ENCODE results near the gene HMGB1.

The HMGB1 gene

DNA sequence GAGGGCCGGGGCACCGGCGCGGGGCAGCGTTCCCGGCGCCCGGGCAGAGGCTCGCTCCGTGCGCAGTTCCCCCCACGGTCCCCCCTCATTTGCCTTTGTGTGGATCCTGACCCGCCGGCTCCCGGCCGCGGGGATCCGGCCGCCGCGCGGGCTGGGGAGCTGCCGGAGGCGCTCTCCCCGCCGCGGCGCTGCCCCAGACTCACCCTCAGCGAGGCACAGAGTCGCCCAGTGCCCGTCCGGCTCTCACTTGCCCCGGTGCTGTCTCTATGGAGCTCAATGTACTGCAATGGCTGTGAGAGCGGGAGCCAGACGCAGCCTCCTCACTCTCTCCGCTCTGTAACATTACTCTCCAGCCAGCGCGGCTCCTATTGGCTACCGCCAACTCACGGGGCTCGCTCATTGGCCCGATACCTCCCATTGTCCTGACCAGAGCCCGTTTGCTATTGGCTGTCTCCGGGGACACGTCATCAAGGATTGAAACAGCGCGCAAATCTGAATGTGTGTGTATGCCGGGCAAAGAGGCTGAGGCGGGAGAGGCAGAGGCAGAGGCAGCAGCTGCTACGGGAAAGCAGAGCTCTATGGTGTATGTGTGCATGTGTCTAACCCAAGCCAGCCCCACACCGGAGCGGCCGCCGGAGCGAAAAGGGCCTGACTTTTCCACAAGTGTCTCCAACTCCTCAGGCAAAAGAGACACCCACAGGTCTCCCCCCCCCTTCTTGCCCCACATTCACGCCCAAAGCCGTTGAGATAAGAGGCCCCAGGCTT, at the start of gene HMGB1:
Gene HMGB1 (minus strand): TSS at position 344 of the 765 bp plus-strand sequence. CDS start 2,256 bp downstream, outside the sequence.
- DNase-seq (ENCODE audit: low spot score) = peak; percentile 98

DNA sequence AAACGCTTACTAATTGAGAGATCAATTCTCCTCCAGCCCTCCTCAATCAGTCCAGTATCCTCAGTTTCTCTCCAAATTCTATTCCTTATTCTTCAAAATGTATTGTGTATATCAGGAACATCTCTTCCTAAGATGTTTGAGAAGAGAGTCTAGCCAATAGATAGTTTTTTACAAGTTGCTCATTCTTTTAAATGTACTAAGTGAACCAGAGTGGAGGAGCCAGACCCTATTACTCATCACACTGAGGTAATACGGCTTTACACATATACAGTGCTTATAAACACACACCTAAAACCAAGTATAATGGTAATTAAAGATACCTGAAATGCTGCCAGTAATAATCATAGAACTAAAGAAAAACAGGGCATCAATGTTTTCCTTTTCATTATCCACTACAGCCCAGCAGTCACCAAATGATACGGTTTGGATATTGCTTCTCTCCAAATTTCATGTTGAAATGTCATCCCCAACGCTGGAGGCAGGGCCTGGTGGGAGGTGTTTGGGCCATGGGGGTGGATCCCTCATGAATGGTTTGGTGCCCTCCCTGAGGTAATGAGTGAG, 45.2 kb upstream of the HMGB1 start:
- no peak for DNase-seq (ENCODE audit: low spot score)

DNA sequence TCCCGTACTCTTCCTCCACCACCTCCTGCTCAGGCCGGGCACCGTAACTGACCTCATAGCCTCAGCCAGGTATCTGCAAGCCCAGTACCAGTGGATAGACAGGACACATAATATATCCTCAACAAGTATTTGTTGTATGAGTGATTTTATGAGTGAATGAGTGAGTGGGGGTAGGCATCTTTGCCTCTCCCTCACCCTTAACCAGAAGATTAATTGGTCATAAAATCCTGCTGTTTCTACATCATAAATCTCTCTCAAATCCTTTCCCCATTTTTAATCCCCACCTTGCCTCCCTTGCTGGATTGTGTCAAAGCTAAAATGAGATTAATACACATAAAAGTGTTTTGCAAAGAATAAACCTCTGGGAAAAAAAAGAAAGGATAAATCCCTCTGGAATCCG, 44.4 kb upstream of the HMGB1 start:
- DNase-seq (ENCODE audit: low spot score) = no peak

DNA sequence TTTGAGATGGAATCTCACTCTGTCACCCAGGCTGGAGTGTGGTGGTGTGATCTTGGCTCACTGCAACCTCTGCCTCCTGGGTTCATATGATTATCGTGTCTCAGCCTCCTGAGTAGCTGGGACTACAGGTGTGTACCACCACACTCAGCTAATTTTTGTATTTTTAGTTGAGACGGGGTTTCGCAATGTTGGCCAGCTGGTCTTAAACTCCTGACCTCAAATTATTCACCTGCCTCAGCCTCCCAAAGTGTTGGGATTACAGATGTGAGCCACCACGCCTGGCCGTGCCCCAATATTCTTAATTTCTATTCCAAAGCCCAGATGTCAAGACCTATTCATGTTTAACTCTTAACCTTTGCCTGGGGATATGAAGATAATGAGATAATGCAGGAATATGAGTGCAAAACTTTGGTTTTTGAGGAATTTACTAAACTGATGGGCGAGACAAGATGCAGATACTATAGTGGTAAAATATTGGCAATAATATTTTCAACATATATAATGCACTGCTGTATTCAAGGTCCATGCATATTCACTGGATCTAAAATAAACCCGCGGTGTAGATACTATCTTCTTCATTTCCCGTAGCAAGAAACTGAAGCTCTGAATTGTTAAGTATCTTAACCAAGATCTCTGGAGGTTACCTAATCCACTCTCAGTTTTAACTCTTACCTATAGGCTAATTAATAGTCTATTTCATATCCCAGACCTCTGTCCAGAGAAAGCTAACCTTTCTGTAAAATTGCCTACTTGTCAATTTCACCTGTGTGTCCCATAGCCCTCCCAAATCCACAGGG, 43.7 kb upstream of the HMGB1 start:
- no peak for DNase-seq (ENCODE audit: low spot score)

DNA sequence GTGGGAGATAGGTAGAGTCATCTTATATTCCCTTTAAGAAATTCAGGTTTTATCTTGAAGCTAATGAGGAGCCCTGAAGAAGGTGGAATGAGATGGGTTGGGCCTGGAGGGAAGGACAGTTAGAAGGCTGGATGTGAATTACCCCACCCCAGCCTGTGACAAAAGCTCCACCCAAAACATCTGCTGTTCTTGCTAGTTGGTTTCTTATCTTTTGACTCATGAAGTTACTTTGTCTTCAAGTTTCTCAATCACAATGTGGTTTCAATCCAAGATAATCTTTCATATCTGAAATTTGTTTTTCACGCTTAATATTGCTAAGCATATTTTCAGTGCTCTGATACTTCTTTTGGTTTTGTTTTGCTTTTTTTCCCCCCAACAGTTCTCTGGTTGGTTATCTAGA, 38.3 kb upstream of the HMGB1 start:
- no peak for DNase-seq (ENCODE audit: low spot score)

DNA sequence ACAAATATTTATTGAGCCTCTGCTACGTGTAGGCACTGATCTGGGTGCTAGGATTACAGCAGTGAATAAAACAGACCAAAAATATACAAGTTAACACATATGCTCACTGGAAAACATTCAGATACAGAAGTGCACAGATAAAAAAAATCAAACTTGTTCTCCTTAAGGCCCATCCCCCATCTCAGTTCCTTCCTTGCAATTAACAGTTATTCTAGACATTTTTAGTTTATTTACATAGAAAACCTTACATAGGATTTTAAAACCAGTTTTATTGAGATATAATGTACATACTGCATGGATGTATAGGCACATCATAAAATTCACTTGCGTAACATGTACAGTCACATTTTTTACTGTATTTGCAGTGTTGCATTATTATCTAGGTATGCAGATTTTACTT, 36.5 kb upstream of the HMGB1 start:
- no peak for DNase-seq (ENCODE audit: low spot score)

DNA sequence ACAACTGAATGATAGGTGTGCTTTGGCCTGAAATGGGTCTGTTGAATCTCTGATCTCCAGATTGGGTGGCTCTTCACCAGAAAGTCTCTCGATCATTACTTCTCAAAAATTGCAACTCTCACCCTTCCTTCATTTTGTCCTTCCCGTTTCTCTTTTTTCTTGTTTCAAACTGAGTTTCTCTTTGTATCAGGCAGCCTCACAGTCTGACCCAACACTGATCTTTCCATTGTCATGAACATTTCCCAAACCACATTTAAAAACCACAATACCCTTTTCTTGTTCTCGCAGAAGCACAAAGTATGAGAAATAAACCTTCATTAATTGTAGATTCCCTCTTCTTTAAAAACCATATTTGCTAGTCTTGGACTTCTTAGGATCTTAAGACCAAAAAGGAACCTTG, 33.6 kb upstream of the HMGB1 start:
- DNase-seq (ENCODE audit: low spot score) = no peak

DNA sequence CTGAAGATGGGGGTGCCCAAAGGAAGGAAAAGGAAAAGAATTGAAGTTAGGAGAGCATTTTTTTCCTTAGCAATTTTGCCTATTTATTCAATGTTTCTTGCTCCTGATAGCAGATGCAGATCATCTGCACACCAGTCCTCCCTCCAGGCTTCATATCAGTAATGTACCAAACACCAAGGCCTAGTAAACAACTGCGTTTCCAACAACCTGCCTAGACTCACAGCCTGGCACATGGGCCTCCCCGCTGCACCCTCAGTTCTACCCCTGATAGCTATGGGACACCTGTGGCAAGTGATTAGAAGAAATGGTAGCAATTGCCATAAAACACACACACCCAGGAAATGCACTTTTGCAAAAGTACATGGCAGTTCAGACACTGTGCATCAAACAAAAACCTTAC, 30.4 kb upstream of the HMGB1 start:
- DNase-seq (ENCODE audit: low spot score) = no peak

DNA sequence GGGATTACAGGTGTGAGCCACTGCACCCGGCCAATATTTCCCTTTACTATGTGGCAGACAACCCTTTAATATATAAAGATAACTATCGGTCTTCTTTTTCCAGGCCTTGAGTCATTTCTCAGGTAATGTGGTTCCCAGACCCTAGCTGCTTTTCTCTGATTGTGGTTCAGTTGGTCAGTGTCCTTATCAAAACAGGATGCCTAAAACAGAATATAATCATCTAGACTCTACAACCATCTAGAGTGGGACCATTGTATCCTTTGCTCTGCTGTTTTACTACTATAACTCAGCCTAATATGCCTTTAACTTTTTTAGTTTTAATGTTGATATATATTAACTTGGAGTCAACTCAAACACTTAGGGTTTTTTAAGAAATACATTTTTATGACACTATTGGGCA, 30.0 kb upstream of the HMGB1 start:
- no peak for DNase-seq (ENCODE audit: low spot score)

DNA sequence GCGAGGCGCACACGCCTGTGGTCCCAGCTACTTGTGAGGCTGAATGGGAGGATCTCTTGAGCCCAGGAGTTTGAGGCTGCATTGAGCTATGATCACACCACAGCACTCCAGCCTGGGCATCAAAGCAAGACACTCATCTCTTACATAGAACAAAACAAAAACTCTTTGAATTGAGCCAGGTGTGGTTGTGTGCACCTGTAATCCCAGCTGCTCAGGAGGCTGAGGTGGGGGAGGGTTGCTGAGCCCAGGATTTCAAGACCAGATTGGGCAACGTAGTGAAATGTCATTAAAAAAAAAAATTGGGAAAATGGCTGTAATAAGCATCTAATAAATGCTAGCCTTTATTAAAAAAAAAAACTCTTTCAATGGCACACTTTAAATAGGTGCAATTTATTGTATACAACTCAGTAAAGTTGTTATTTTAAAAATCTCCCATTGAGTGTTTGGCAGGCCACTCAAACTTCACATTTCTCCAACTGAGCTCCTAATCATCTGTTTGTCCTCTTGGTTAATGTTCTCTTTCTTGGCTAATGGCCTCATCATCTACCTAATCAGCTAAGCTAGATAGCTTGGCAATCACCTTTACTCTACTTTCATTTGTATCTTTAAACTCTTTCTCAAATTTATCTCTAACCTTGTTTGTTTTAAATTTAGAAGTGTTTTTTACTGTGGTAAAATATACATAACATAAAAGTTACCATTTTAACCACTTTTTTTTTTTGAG, 28.1 kb upstream of the HMGB1 start:
- no peak for DNase-seq (ENCODE audit: low spot score)

DNA sequence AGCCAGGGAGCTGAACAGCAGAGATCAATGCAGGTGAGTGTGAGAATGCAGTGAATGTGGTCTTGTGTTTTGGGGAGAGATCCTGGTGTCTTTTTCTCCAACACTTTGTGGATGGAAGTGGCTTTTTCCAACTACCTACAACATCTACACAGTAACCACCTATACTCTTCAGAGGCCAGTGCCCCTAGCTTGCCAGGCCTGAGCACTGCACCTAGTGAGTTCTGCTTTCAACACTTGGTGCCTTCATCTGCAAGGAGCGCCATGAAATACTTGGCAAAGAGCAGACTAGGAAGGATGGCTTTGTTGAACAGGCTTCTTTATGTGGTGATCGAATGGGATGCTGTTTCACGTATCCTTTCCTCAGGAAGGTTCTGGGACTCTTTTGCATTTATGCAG, 21.3 kb upstream of the HMGB1 start:
- no peak for DNase-seq (ENCODE audit: low spot score)

DNA sequence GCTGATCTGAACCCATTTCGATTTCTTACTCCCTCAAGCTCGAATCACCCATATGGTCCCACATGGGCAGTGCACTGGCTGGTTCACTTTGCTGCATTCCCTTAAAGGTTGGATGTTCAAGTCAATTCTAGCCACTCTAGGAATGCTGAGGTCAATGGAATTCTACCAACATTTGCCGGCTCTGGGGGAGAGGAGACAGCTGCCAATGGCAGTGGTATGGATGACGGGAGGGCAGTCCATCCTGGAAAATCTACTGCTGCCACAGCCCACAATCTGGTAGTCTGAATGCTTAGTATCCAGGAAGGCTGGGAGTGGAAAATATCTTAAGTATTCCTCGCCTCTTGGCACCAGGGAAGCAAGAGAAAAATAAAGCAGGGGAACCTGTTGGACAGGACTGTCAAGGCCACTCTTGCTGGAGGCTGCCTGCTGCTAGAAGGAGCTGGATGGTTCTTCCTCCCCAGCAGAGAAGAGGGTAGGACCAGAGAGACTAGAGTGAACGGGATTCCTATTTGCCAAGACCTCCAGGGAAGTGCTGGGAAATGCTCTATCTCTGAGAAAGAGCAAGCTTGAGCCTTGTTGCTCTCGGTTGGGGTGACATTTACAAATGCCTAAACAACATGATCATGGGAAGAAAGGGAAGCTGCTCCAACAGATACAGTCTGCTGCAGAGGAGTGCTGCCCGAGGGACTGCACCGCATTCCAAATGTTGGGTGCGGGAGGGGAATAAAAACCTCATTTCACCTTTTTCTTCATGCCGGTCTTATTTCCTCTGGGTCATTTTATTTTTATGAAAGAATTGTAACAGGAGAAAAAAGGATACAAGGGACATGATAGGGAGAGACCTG, 20.7 kb upstream of the HMGB1 start:
- no peak for DNase-seq (ENCODE audit: low spot score)

DNA sequence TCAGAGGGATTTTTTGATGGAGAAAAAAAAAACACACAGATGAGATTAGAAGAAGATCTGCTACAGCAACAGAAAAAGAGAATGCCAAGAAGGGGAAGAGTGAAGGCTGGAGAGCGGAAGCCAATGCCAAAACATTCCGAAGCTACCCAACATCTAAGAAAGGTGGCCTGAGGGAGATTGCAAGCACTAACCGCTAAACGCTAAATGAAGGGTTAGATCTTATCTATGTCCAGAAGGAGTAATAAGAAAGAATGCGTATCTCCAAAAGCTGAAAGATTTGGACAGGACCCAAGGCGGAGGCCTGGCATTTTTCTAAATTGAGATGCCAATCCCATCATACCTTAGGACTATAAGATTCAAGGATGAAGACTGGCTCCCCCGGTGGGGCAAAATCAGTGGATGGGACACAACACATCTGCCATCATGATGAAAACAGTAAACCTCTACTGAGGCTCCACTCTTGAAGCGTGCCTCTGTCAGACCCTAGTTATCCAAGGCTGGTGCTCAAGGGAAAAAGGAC, 15.6 kb upstream of the HMGB1 start:
- no peak for DNase-seq (ENCODE audit: low spot score)

DNA sequence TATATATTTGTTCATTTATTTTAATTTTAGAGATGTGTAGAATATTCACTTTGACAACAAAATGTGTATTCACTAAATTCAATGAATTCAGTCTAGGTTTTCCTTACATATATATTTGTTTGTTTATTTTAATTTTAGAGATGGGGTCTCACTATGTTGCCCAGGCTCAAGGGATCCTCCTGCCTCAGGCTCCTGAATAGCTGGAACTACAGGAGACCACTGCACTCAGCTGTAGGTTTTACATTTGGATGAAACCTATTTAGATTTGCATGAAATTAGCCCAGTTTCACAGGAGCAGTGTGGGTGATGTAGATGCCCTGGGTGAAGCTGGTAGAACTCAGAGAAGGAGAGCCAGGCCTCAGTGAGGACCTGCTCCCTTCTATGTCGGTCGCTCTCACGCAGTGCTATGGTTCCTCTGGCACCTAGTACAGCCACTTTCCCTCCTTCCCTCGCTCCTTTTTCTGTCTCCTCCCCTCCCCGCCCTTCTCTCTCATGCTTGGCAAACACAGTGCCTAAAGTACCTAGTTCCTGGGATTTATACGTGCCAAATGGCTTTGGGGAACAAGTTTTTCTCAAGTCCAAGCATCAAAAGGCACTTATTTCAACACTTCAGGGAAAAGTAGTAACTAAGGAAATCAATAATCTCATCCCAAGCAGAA, 14.7 kb upstream of the HMGB1 start:
- no peak for DNase-seq (ENCODE audit: low spot score)

DNA sequence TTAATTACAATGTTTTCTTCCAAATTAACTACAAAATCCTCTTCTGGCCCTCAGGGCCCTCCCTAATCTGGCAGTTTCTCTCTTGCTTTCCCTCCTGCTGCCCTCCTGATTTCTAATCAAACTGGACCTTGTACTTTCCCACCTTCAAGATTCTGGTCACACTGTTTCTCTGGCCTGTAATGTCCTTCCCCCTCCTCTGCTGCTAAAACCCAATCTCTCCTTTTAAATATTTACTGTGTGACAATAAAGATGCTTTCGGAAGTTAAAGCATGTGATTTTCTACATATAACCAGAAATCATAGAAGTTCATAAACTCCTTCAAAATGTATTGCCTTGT, 14.1 kb upstream of the HMGB1 start:
- DNase-seq (ENCODE audit: low spot score) = no peak

DNA sequence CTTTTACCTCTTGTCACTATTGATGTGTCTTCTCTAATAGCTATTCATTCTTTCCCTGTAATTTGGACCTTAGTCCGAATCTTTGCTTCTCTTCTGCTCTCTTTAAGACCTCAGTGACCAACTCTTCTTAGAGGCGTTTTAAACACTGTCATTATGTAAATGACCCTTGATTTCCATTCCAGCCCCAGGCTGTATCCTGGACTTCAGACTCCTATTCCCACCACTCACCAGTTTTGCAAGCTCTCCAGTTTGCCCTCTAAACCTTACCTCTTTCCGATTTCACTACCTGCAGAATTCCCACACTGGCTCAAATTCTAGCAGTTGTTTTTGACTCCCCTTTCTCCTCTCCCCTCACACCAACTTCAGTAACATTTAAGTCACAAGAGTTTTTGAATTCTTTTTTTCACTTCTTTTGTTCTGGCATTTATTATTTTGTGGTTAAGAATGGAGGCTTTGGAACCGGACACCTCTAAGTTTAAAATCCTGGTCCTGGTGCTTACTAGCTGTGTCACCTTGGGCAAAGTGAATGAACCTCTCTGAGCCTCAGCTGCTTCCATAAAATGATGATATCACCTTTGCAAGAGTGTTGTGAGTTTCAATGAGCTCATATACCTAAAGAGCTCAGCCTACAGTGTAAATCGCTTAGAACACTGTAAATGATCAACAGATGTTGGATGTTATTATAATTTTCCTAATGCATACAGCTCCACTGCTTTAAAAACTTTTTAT, 13.6 kb upstream of the HMGB1 start:
- no peak for DNase-seq (ENCODE audit: low spot score)

DNA sequence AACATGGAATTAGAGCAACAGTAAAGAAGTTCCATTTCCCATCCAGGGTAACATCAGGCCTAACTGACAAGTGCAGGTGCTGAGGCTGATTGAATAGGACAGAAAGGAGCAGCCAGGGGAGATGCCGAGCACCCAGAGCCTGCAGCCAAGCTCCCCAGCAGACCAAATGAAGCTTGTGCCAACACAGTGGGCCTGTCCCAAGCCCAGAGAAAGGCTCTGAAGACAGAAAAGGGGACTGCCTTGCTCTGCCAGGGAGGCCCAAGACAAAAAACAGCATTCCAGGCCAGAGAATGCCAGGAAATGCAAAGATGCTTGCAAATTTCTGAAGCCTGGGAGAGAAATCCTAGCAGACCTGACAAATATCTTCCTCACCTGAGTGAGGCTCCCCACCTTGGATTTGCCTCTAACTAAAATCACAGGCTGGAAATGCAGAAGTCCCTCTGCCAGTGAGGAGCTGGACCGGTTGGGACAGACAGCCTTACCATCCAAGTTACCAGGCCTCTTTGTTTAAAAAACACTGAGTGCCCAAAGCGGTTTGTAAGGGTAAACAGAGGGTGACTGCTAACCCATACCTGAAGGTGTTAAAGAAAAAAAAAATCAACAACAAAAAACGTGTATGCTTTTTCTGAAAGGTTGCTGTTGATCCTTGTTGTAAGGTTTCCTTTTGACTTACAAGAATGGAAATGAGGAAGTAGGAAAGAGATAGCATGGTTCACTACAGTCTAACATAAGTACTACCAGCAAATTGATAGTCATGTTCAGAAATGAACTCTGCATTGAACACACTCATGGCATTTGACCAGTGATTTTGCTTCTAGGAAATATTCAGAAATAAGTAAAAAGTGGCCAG, 11.8 kb upstream of the HMGB1 start:
- DNase-seq (ENCODE audit: low spot score) = no peak

DNA sequence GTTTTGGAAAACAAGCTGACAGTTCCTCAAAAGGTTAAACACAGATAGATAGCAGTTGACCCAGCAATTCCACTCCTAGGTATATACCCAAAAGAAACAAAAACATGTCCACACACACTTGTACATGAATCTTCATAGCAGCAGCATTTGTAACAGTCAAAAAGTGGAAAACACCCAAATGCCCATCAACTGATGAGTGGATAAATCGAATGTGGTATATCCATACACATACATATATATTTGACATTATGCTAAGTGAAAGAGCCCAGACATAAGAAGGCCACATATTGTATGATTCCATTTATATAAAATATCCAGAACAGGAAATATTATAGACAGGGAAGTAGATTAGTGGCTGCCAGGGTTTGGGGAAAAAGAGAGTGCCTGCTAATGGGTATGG, 7.9 kb upstream of the HMGB1 start:
- no peak for DNase-seq (ENCODE audit: low spot score)

DNA sequence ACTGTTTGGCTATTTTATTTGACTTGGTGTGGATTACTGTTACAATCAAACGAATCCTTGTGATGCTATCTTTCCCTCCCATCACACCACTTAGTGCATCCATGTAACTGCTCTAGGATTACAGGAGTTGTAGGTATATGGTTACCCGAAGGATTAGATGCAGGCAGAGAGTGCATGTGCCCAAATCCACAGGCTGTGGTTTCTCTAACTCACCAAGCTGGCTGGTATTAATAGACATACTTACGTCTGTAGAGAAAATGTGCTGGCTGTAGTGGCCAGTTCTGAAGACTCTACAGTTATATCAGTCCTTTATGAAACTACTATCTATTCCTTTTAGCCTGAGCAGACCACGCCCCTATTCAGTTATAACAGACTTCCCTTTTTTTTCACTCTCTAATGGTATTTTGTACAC, 1.1 kb upstream of the HMGB1 start:
- no peak for DNase-seq (ENCODE audit: low spot score)
